ENCODE data around the gene ATAD1. TPM values are rescaled to one million over a fixed set of nuclear protein-coding genes. Genes with fewer than 3 reads are reported as not detected.

ATAD1 gene
- total and polyA plus RNA-seq, 2 donors = 30.7 to 60.6 TPM

DNA sequence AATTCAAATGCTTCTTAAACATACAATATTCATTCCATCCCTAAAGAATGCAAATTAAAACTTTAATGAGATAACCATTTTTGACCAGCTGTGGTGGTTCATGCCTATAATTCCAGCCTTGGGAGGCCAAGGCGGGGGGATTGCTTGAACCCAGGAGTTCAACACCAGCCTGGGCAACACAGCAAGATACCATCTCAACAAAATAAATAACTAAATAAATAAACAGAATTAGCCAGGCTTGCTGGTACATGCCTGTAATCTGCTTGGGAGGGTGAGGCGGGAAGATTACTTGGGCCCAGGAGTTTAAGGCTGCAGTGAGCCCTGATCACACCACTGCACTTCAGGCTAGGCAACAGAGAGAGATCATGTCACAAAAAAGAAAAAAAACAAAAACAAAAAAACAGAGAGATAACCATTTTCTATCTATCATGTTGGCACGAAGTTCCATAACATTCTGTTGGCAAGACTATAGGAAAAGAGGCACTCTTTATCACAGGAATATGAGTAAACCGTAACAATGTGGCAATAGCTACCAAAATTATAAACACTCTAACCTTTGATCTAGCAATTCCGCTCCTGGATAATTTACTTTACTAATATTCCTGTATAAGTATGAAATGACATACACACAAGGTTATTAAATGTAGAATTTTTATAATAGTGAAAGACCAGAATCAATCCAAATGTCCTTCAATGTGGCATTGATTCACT, 52.2 kb downstream of the ATAD1 start:
- Histone ChIP-seq H3K27ac (ENCODE audit: low read depth) (no peak overlapping the region), H3K36me3 (ENCODE audit: insufficient read depth) (no peaks in the 10 kb centered on the region), H3K4me1 (ENCODE audit: insufficient read depth) (no peaks in the 10 kb centered on the region), H3K4me3 (ENCODE audit: low read depth, low read length) (no peak overlapping the region)
- WGBS = 85% methylated on average over 5 of the region's 5 CpGs
- no peak for DNase-seq (ENCODE audit: extremely low spot score)

DNA sequence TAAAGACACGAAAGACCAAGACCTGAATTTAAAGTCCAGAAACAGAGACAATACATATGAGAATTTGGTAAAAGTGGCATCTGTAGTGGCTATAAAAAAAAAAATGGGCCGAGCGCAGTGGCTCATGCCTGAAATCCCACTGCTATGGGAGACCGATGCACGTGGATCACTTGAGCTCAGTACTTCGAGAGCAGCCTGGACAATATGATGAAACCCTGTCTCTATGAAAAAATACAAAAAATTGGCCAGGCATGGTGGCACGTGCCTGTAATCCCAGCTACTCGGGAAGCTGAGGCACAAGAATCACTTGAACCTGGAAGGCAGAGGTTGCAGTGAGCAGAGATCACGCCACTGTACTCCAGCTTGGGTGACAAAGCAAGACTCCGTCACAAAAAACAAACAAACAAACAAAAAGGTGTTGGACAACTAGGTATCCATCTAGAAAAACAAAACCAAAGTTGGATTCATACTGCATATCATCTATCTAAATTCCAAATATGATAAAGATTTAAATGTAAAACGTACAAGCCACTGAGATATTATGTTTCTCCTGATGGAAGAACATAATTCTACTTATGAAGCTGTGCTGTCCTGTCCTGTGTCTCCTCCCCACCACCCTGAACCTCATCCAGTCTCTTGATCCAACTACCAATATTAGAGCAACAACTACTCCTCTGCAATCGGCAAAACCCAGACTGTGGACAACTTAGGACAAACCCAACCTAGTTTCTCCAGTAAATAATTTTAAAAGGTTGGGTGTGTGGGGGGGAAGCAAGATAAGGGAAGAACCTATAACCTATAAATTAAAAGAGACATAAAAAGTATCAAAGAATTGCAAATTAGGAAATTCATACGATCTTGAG, 53.7 kb downstream of the ATAD1 start:
- Histone ChIP-seq H3K36me3 (ENCODE audit: insufficient read depth) (peaks cover 1% of the 10 kb centered on the region), H3K27ac (ENCODE audit: low read depth) (no peak overlapping the region), H3K4me1 (ENCODE audit: insufficient read depth) (no peaks in the 10 kb centered on the region), H3K4me3 (ENCODE audit: low read depth, low read length) (no peak overlapping the region)
- 94% methylated on average over 13 of the region's 13 CpGs for WGBS
- DNase-seq (ENCODE audit: extremely low spot score) = no peak

DNA sequence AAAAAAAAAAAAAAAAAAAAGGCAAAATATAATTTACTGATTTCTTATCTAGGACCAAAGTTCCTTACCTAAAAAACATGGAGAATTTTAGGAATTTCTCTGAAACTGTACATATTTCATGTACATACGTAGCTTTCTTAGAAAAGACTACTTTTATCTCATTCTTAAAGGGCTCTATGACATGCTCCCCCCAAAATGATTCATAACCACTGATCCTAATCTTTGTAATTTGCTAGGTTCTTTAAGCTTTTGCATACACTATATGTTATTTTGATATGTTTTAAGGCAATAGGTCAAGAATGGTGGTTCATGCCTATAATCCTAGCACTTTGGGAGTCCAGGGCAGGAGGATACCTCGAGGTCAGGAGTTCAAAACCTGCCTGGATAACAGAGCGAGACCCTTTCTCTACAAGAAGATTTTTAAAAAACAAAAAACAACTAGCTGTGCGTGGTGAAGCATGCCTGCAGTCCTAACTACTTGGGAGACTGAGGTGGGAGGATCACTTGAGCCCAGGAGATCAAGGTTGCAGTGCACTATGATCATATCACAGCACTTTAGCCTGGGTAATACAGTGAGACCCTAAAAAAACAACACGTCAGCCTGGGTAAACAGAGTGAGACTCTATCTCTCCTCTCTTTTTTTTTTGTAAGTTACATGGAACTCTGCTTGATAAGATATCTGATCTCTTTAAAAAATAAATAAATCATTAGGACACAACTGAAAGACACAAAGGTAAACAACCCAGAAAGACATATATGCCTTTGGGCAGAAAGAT, 54.8 kb downstream of the ATAD1 start:
- H3K4me1 ChIP-seq (ENCODE audit: insufficient read depth) = no peaks in the 10 kb centered on the region
- peaks cover 1% of the 10 kb centered on the region for H3K36me3 ChIP-seq (ENCODE audit: insufficient read depth)
- no peak for DNase-seq (ENCODE audit: extremely low spot score)
- 91% methylated on average over 5 of the region's 5 CpGs for WGBS
- no peak overlapping the region for H3K27ac ChIP-seq (ENCODE audit: low read depth)
- no peak overlapping the region for H3K4me3 ChIP-seq (ENCODE audit: low read depth, low read length)

DNA sequence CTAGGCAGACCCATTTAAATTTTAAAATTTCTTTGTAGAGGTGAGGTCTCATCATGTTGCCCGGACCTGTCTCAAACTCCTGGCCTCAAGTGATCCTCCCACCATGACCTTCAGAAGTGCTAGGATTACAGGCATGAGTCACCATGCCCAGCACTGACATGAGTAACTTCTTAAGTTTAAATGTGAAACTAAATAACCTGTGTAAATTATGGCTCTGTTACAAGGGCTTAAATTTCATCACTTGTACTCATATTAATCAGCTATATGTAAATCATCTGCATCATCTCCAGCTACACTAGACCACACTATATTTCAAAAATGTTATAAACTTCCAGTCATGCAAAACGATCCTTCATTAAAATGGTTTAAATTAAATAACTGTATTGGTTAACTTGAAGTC, 56.1 kb downstream of the ATAD1 start:
- Histone ChIP-seq H3K4me1 (ENCODE audit: insufficient read depth) (no peaks in the 10 kb centered on the region), H3K36me3 (ENCODE audit: insufficient read depth) (peaks cover 1% of the 10 kb centered on the region), H3K27ac (ENCODE audit: low read depth) (no peak overlapping the region), H3K4me3 (ENCODE audit: low read depth, low read length) (no peak overlapping the region)
- no peak for DNase-seq (ENCODE audit: extremely low spot score)
- WGBS = 75% methylated on average over 2 of the region's 2 CpGs

DNA sequence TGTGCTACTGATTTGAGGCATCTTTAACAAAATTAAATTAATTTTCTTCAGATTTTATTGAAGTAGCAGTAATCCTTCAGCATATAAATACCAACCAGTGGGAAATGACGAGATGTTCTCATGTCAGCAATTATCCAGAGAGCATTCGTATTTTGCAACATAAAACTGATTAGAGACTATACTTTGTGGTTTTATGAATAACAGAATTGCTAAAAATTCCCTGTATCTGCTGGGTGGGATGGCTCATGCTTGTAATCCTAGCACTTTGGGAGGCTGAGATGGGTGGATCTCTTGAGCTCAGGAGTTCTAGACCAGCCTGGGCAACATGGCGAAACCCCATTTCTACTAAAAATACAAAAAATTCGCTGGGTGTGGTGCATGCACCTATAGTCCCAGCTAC, 56.9 kb downstream of the ATAD1 start:
- no peaks in the 10 kb centered on the region for H3K4me1 ChIP-seq (ENCODE audit: insufficient read depth)
- 95% methylated on average over 4 of the region's 4 CpGs for WGBS
- no peak for DNase-seq (ENCODE audit: extremely low spot score)
- H3K27ac ChIP-seq (ENCODE audit: low read depth) = no peak overlapping the region
- peaks cover 3% of the 10 kb centered on the region for H3K36me3 ChIP-seq (ENCODE audit: insufficient read depth)
- no peak overlapping the region for H3K4me3 ChIP-seq (ENCODE audit: low read depth, low read length)

DNA sequence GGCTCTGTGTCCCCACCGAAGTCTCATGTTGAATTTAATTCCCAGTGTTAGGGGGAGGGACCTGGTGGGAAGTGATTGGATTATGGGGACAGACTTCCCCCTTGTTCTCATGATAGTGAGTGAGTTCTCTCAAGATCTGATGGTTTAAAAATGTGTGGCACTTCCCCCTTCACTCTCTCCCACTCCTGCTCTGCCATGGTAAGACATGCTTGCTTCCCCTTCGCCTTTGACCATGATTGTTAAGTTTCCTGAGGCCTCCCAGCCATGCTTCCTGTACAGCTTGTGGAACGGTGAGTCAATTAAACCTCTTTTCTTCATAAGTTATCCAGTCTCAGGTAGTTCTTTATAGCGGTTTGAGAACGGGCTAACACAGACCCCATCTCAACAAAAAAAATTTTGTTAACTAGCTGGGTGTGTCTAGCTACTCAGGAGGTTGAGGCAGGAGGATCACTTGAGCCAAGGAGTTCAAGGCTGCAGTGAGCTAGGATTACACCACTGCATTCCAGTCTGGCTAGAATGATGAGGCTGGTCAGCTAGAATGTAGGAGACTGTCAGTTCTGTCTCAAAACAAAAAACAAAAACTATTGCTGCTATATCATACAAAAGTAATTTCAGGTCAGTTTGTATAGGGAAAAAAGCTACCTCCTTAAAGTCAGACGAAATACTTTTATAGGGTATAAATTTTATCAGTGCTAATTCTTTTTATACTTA, 57.7 kb downstream of the ATAD1 start:
- Histone ChIP-seq H3K4me1 (ENCODE audit: insufficient read depth) (no peaks in the 10 kb centered on the region), H3K36me3 (ENCODE audit: insufficient read depth) (peaks cover 3% of the 10 kb centered on the region), H3K27ac (ENCODE audit: low read depth) (no peak overlapping the region), H3K4me3 (ENCODE audit: low read depth, low read length) (no peak overlapping the region)
- WGBS = 81% methylated on average over 6 of the region's 6 CpGs
- no peak for DNase-seq (ENCODE audit: extremely low spot score)

DNA sequence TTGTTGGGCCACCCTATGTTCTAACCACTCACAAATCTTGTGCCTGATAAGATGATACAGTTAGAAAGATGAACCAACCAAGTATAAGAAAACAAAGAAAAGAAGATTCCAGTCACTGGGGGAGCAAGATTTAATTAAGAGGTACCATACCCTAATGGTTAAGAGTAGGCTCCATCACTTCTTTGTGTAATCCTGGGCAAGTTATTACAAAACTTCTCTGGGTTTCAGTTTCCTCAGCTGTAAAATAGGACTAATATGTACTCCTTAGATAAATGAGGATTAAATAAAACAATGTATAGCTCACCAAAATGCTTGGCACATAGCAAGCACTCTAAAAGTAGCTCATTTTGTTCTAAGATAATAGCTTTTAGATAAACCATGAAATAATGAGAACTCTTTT, 58.5 kb downstream of the ATAD1 start:
- no peak overlapping the region for H3K27ac ChIP-seq (ENCODE audit: low read depth)
- H3K36me3 ChIP-seq (ENCODE audit: insufficient read depth) = peaks cover 3% of the 10 kb centered on the region
- DNase-seq (ENCODE audit: extremely low spot score) = no peak
- no peak overlapping the region for H3K4me3 ChIP-seq (ENCODE audit: low read depth, low read length)
- H3K4me1 ChIP-seq (ENCODE audit: insufficient read depth) = no peaks in the 10 kb centered on the region

DNA sequence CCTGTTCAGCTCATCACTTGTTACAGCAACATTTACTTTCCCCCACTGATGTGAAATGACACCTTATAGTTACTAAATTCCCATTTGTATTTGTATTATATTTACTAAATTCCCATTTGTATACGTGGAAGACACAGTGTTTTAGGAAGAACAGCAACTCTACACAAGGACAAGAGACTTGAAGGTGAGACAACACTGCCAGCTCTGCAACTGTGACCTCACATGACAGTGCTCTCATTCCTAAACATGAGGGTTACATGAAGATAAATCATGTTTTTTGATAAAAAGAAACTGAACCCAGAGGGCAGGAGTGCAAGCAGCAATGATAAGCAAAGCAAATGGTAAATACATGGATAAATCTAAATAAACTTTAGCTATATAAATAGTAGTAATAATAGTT, 60.3 kb downstream of the ATAD1 start:
- DNase-seq (ENCODE audit: extremely low spot score) = no peak
- H3K4me1 ChIP-seq (ENCODE audit: insufficient read depth) = no peaks in the 10 kb centered on the region
- 86% methylated on average over 1 of the region's 1 CpG for WGBS
- no peak overlapping the region for H3K27ac ChIP-seq (ENCODE audit: low read depth)
- no peak overlapping the region for H3K4me3 ChIP-seq (ENCODE audit: low read depth, low read length)
- H3K36me3 ChIP-seq (ENCODE audit: insufficient read depth) = peaks cover 3% of the 10 kb centered on the region

DNA sequence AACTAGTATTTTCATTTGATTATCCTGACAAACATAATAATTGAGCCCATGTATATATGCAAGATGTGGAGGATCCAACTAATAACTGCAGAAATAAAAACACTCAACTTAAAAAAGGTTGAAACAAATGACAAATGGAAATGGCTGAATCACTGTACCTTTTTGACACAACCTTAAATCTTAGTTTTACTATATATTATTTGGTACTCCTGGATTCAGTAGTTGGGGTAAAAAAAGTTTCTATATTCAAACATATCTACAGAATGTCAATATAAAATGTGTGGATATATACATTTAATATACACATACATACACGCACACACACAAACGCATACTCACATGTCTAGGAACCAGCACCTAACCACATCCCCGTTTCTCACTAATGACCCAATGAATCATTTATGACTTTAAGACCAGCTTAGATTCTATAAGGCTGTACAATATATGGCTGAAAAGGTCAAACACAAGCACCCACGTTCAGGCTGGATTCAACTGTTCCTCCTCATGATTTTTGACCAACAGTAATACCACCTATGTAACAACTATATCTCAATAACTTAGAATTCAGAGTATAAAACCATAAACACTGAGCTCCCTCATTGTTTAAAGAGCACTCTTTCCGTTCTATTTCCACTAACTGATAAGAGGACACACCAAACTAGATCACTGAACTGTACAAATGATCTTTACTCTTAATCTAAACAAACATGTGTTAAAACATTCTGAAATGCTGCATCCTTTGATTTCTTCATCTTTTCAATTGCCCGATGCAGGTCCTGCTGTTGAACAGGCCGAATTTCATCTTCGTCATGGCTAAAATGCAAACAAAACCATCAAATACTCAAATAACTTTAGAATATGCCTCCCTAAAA, 63.8 kb downstream of the ATAD1 start:
- DNase-seq (ENCODE audit: extremely low spot score) = no peak
- Histone ChIP-seq H3K36me3 (ENCODE audit: insufficient read depth) (peaks cover 2% of the 10 kb centered on the region), H3K27ac (ENCODE audit: low read depth) (no peak overlapping the region), H3K4me3 (ENCODE audit: low read depth, low read length) (no peak overlapping the region), H3K4me1 (ENCODE audit: insufficient read depth) (no peaks in the 10 kb centered on the region)
- 90% methylated on average over 8 of the region's 8 CpGs for WGBS

DNA sequence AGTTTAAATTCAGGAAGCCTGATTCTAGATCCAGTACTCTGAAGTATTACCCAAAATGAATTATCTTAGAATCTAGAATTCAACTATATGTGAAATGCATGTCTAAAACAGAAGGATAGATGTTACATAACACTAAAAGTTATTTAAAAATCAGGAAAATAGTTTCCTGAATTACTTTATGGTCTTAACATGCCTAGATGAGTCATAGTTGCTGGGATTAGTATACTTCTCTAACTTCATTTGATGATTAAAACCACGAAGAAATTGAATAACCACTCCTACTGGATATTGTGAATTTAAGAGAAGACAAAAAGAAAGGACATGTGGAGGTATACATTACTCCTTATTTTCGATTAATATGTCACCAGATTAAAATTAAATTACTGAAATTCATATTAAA, 65.5 kb downstream of the ATAD1 start:
- H3K36me3 ChIP-seq (ENCODE audit: insufficient read depth) = peaks cover 2% of the 10 kb centered on the region
- H3K4me3 ChIP-seq (ENCODE audit: low read depth, low read length) = no peak overlapping the region
- no peaks in the 10 kb centered on the region for H3K4me1 ChIP-seq (ENCODE audit: insufficient read depth)
- DNase-seq (ENCODE audit: extremely low spot score) = no peak
- WGBS = 74% methylated on average over 2 of the region's 2 CpGs
- H3K27ac ChIP-seq (ENCODE audit: low read depth) = no peak overlapping the region

DNA sequence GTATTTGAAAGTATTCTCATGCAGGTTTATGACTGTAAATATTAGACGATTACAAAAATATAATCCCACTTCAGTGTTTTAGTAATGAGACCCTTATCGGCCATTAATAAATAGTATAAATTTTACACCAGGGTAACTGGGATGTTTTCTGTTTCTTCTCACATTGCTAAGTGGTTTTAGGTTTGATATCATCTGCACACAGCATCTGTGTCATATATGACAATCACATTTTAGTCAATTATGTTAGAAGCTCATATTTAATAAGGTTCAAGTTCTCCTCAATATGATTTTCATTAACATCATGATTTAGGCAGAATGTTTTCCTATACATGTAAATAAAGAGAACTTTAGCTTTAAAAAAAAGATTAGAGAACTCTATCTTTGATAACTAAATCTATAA, 66.8 kb downstream of the ATAD1 start:
- Histone ChIP-seq H3K27ac (ENCODE audit: low read depth) (no peak overlapping the region), H3K36me3 (ENCODE audit: insufficient read depth) (peaks cover under 1% of the 10 kb centered on the region), H3K4me1 (ENCODE audit: insufficient read depth) (no peaks in the 10 kb centered on the region), H3K4me3 (ENCODE audit: low read depth, low read length) (no peak overlapping the region)
- 88% methylated on average over 2 of the region's 2 CpGs for WGBS
- no peak for DNase-seq (ENCODE audit: extremely low spot score)

DNA sequence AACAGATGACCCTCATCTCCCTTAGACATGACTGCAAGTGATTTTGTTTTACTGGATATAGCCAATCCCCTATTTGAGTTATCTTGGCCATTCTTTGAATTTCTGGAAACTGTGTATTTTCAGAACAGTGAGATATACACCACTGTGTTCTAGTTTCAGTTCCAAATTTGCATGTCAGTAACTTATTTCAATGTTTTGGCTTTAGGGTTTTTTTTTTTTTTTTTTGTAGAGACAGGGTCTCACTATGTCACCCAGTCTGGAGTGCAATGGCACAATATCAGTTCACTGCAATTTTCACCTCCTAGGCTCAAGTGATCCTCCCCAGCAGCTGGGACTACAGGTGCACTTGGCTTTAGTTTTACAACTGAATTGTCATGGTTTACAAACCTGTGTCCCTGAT, 67.2 kb downstream of the ATAD1 start:
- Histone ChIP-seq H3K27ac (ENCODE audit: low read depth) (no peak overlapping the region), H3K4me3 (ENCODE audit: low read depth, low read length) (no peak overlapping the region), H3K4me1 (ENCODE audit: insufficient read depth) (no peaks in the 10 kb centered on the region), H3K36me3 (ENCODE audit: insufficient read depth) (no peaks in the 10 kb centered on the region)
- DNase-seq (ENCODE audit: extremely low spot score) = no peak

Data from urinary bladder (tissue), 4 donors.